SK-N-SH (cell line): Measurements from ENCODE around the gene FERD3L. TPM values are rescaled to one million over a fixed set of nuclear protein-coding genes. Genes with fewer than 3 reads are reported as not detected.

Source experiments
- CTCF ChIA-PET: fragments of 300-600, 350-600 bp; formaldehyde crosslinking; extraction: SDS; loops from one replicate; lab custom pipeline; 2021; lab: Yijun Ruan, JAX
- POLR2A ChIA-PET: fragments of 350-600 bp; sonication (Branson Sonifier 250); formaldehyde crosslinking; extraction: SDS; loops from one replicate; lab custom pipeline; 2020; ENCODE audit warnings: antibody characterized with exemption, inconsistent platforms; lab: Yijun Ruan, JAX
- DNase-seq: peaks from one replicate; pipeline ENCODE4 v3.0.0; 2012
- H2AFZ ChIP-seq: fragments of 200-600 bp; sonication (generic); 2 replicates; pipeline ENCODE4 v1.8.1; 2016; ENCODE audit warnings: antibody characterized with exemption, mild to moderate bottlenecking, low read depth
- H3F3A ChIP-seq: fragments of 200-600 bp; sonication (generic); replicated peaks from 2 replicates; pipeline ENCODE3; 2016; ENCODE audit warnings: antibody characterized with exemption, mild to moderate bottlenecking; ENCODE audit not compliant: insufficient read depth
- H3K27ac ChIP-seq, 2 experiments: fragments of 200-500 bp in 1 of 2; fragments of 200-600 bp in 1 of 2; sonication (Bioruptor generic) in 1 of 2; sonication (generic), shearing (Covaris generic) in 1 of 2; 2 replicates each; pipeline versions ENCODE4 v1.5.1 to v1.6.1; 2014 to 2016; ENCODE audit warnings: low read depth in 2 of 2, inconsistent platforms in 1 of 2, low read length in 1 of 2, mild to moderate bottlenecking in 1 of 2, mixed read lengths in 1 of 2
- H3K27me3 ChIP-seq: fragments of 200-600 bp; sonication (generic), shearing (Covaris generic); 2 replicates; pipeline ENCODE4 v1.6.1; 2016; ENCODE audit warnings: mixed run types; ENCODE audit not compliant: insufficient read depth
- H3K36me3 ChIP-seq, 2 experiments: fragments of 200-500 bp in 1 of 2; fragments of 200-600 bp in 1 of 2; sonication (Bioruptor generic) in 1 of 2; sonication (generic) in 1 of 2; replicated peaks in 1 of 2; 2 replicates each; pipeline versions ENCODE3 to v1.5.1; 2014 to 2016; ENCODE audit warnings: low read length in 1 of 2, mild to moderate bottlenecking in 1 of 2; ENCODE audit not compliant: insufficient read depth in 2 of 2, control insufficient read depth in 1 of 2
- H3K4me1 ChIP-seq, 2 experiments: fragments of 200-500 bp in 1 of 2; fragments of 200-600 bp in 1 of 2; sonication (Bioruptor generic) in 1 of 2; sonication (generic), shearing (Covaris generic) in 1 of 2; 2 replicates each; pipeline versions ENCODE4 v1.5.1 to v1.6.1; 2014 to 2016; ENCODE audit warnings: low read depth in 1 of 2, low read length in 1 of 2, mixed run types in 1 of 2; ENCODE audit not compliant: insufficient read depth in 2 of 2, control insufficient read depth in 1 of 2
- H3K4me2 ChIP-seq: fragments of 200-600 bp; sonication (generic), shearing (Covaris generic); 2 replicates; pipeline ENCODE4 v1.6.1; 2017; ENCODE audit warnings: mixed run types
- H3K4me3 ChIP-seq, 2 experiments: fragments of 200-500 bp in 1 of 2; fragments of 200-600 bp in 1 of 2; sonication (Bioruptor generic) in 1 of 2; sonication (generic), shearing (Covaris generic) in 1 of 2; 2 replicates each; pipeline versions ENCODE4 v1.5.1 to v1.8.1; 2014 to 2016; ENCODE audit warnings: low read depth in 2 of 2, inconsistent platforms in 1 of 2, low read length in 1 of 2, mild to moderate bottlenecking in 1 of 2, mixed read lengths in 1 of 2, moderate library complexity in 1 of 2
- H3K79me2 ChIP-seq: fragments of 200-600 bp; sonication (generic); 2 replicates; pipeline ENCODE4 v1.8.1; 2017; ENCODE audit warnings: mild to moderate bottlenecking; ENCODE audit not compliant: insufficient read depth
- H3K9ac ChIP-seq: fragments of 200-600 bp; sonication (generic); 2 replicates; pipeline ENCODE4 v1.6.1; 2017; ENCODE audit warnings: mixed run types
- H3K9me2 ChIP-seq: fragments of 200-600 bp; sonication (generic); 2 replicates; pipeline ENCODE4 v1.6.1; 2017; ENCODE audit warnings: mixed run types
- H3K9me3 ChIP-seq: fragments of 200-600 bp; sonication (generic); 2 replicates; pipeline ENCODE4 v1.6.1; 2017; ENCODE audit warnings: mixed run types, mild to moderate bottlenecking, moderate library complexity
- H4K20me1 ChIP-seq: fragments of 200-600 bp; sonication (generic); 2 replicates; pipeline ENCODE4 v1.6.1; 2017; ENCODE audit warnings: mild to moderate bottlenecking, mixed run types; ENCODE audit not compliant: insufficient read depth
- CHD2 ChIP-seq: fragments of 150-350 bp; IDR thresholded peaks from 2 replicates; pipeline ENCODE4 v1.6.1; 2018; ENCODE audit warnings: low read length; ENCODE audit not compliant: partially characterized antibody
- CTCF ChIP-seq: fragments of 200-600 bp; sonication (generic); IDR thresholded peaks from 2 replicates; pipeline ENCODE4 v1.6.1; 2017; ENCODE audit warnings: antibody characterized with exemption, mild to moderate bottlenecking, moderate library complexity
- EP300 ChIP-seq, 2 experiments: IDR thresholded peaks; 2 replicates each; pipeline versions ENCODE4 v1.4.0 to v1.6.1; 2012; ENCODE audit warnings: borderline replicate concordance in 1 of 2, low read depth in 1 of 2, low read length in 1 of 2
- EZH2phosphoT487 ChIP-seq: fragments of 200-600 bp; sonication (generic); IDR thresholded peaks from 2 replicates; pipeline ENCODE4 v1.6.1; 2017; ENCODE audit warnings: low read depth, mixed run types, mild to moderate bottlenecking, antibody characterized with exemption, moderate library complexity, borderline replicate concordance
- FOSL2 ChIP-seq: IDR thresholded peaks from 2 replicates; pipeline ENCODE4 v1.4.0; 2012; ENCODE audit warnings: low read depth, mild to moderate bottlenecking, moderate library complexity, borderline replicate concordance
- FOXJ3 ChIP-seq: sonication (generic); formaldehyde crosslinking; IDR thresholded peaks from 2 replicates; pipeline ENCODE4 v1.5.1; 2020; ENCODE audit warnings: mild to moderate bottlenecking, missing genetic modification reagents
- FOXM1 ChIP-seq: IDR thresholded peaks from 2 replicates; pipeline ENCODE4 v1.4.0; 2012; ENCODE audit warnings: low read depth, mild to moderate bottlenecking
- GABPA ChIP-seq: IDR thresholded peaks from 2 replicates; pipeline ENCODE4 v1.4.0; 2012; ENCODE audit warnings: low read depth, mild to moderate bottlenecking
- GATA2 ChIP-seq: sonication (generic); formaldehyde crosslinking; IDR thresholded peaks from 2 replicates; pipeline ENCODE4 v1.5.0; 2020; ENCODE audit warnings: mild to moderate bottlenecking, missing genetic modification reagents
- IRF3 ChIP-seq: fragments of 150-350 bp; IDR thresholded peaks from 2 replicates; pipeline ENCODE4 v1.6.1; 2016; ENCODE audit warnings: mild to moderate bottlenecking, low read depth, low read length
- JUND ChIP-seq: IDR thresholded peaks from 2 replicates; pipeline ENCODE4 v1.4.0; 2012
- MAX ChIP-seq: IDR thresholded peaks from 2 replicates; pipeline ENCODE4 v1.4.0; 2012; ENCODE audit warnings: low read depth
- POLR2AphosphoS5 ChIP-seq: IDR thresholded peaks from 2 replicates; pipeline ENCODE4 v1.6.1; 2012; ENCODE audit warnings: low read depth, low read length
- RAD21 ChIP-seq: IDR thresholded peaks from 2 replicates; pipeline ENCODE4 v1.6.1; 2012; ENCODE audit warnings: mild to moderate bottlenecking, low read length
- RCOR1 ChIP-seq: fragments of 150-350 bp; IDR thresholded peaks from 2 replicates; pipeline ENCODE4 v1.6.1; 2017; ENCODE audit warnings: antibody characterized with exemption, low read length
- REST ChIP-seq: IDR thresholded peaks from 2 replicates; pipeline ENCODE4 v1.6.1; 2012; ENCODE audit warnings: mild to moderate bottlenecking, low read depth, low read length, moderate library complexity
- RFX5 ChIP-seq: IDR thresholded peaks from 2 replicates; pipeline ENCODE4 v1.6.1; 2012; ENCODE audit warnings: mild to moderate bottlenecking, improper control_type of control experiment, low read length
- RXRA ChIP-seq: IDR thresholded peaks from 2 replicates; pipeline ENCODE4 v1.4.0; 2012; ENCODE audit warnings: low read depth, mild to moderate bottlenecking, borderline replicate concordance
- SIN3A ChIP-seq: IDR thresholded peaks from 2 replicates; pipeline ENCODE4 v1.6.1; 2012; ENCODE audit warnings: low read depth, mild to moderate bottlenecking, low read length, moderate library complexity, borderline replicate concordance
- TAF1 ChIP-seq: IDR thresholded peaks from 2 replicates; pipeline ENCODE4 v1.6.1; 2012; ENCODE audit warnings: low read depth, mild to moderate bottlenecking, low read length, moderate library complexity, borderline replicate concordance
- YY1 ChIP-seq: IDR thresholded peaks from 2 replicates; pipeline ENCODE4 v1.4.0; 2012; ENCODE audit warnings: low read depth, mild to moderate bottlenecking
- ZBTB33 ChIP-seq: IDR thresholded peaks from 2 replicates; pipeline ENCODE4 v1.4.0; 2012; ENCODE audit warnings: low read depth, borderline replicate concordance
- WGBS: methylation state at CpG from one replicate; pipeline ENCODE4 v1.1.6; 2017; ENCODE audit warnings: low lambda C conversion rate; 5-methylcytosine and 5-hydroxymethylcytosine counted together
- polyA plus RNA-seq, 3 experiments: library from polyadenylated mRNA; depleted of rRNA; stranded (reverse); fragments of >200 nt; gene quantifications; 2 replicates each; pipeline ENCODE4 v1.2.3, GENCODE V29; 2012

Gene FERD3L
- polyA plus RNA-seq, 1 of the 3 experiments (the other 2 are of a cell fraction) = not detected

- no peaks in the 10 kb centered on the region for H3K9me2 ChIP-seq
- POLR2A ChIA-PET = interaction anchor here (0.6 to 6.6 kb wide), 31 partner anchors 9 to 767 kb away, joined by 3 to 151 read pairs (median 5); partner anchors contain the start of genes HDAC9 and POLR1F
- DNase-seq = peak; percentile 96
- H3K27me3 ChIP-seq = no peaks in the 10 kb centered on the region
- H3K9me3 ChIP-seq = no peaks in the 10 kb centered on the region
- H3K4me2 ChIP-seq = peak within 1 kb of the TSS; percentile 94
- CTCF ChIA-PET = interaction anchor here (0.7 to 10.2 kb wide), 9 partner anchors 9 to 762 kb away, joined by 3 to 92 read pairs (median 4); no protein-coding TSS in a partner anchor
- WGBS = under 1% methylated on average over 37 of the region's 91 CpGs
- peak within 1 kb of the TSS; percentile 95 for H3K9ac ChIP-seq
- H3F3A ChIP-seq = peaks cover 50% of the 10 kb centered on the region
- peak within 1 kb of the TSS; percentile 96 to 100 for H3K27ac ChIP-seq
- peaks cover 30% of the 10 kb centered on the region for H4K20me1 ChIP-seq
- H3K4me3 ChIP-seq = peak within 1 kb of the TSS; percentile 92 to 100
- peak within 1 kb of the TSS; percentile 67; the same call in 1 of the 2 replicates for H2AFZ ChIP-seq
- peaks cover 78% of the 10 kb centered on the region for H3K79me2 ChIP-seq
- peaks cover 7 to 32% of the 10 kb centered on the region in 2 experiments; a peak in 3 of 4 replicates for H3K4me1 ChIP-seq
- H3K36me3 ChIP-seq = peaks cover 39 to 41% of the 10 kb centered on the region in 2 experiments
- peak; percentile 69 to 79; a peak in 3 of 4 replicates for TF ChIP-seq EP300 (IDR thresholded peaks at IDR 0.05; ENCODE audit: borderline replicate concordance in 1 of 2, low read depth in 1 of 2, low read length in 1 of 2)
- peak; percentile 20; the same call in 1 of the 2 replicates for TF ChIP-seq YY1
- peak; percentile 99 for TF ChIP-seq SIN3A
- no peak for TF ChIP-seq GATA2
- TF ChIP-seq REST = peak; percentile 82
- TF ChIP-seq RCOR1 = peak; percentile 98
- TF ChIP-seq CTCF = no peak
- peak; percentile 48; the same call in 1 of the 2 replicates for TF ChIP-seq GABPA
- TF ChIP-seq CHD2 = peak; percentile 96
- TF ChIP-seq RXRA = no peak
- peak; percentile 59; the same call in 1 of the 2 replicates for TF ChIP-seq MAX
- peak; percentile 100 for TF ChIP-seq POLR2AphosphoS5
- TF ChIP-seq FOXM1 = peak; percentile 72
- peak; percentile 88; the same call in 1 of the 2 replicates for TF ChIP-seq ZBTB33
- TF ChIP-seq FOXJ3 (CRISPR knock-in tag) = no peak
- TF ChIP-seq TAF1 = peak; percentile 99
- TF ChIP-seq FOSL2 = no peak
- peak; percentile 18; the same call in 1 of the 2 replicates for TF ChIP-seq RAD21
- 0 out of 2 replicates have a peak, but pooled peaks have one; percentile 10 for TF ChIP-seq JUND
- peak; percentile 76; the same call in 1 of the 2 replicates for TF ChIP-seq RFX5
- TF ChIP-seq IRF3 = no peak
- no peak for TF ChIP-seq EZH2phosphoT487
Observed at GRCh38 chr7:19117091-19117869, 27.9 kb downstream of the FERD3L start, which contains the start of gene TWIST1. Gene TWIST1 (minus strand): TSS chr7:19117636. CDS start chr7:19117321, 315 bp downstream.
